Peyer's patch (tissue), 4 donors: ENCODE results near the gene THAP11.

Experiments used
- POLR2A ChIP-seq, 2 donors: fragments of 450-650 bp; IDR thresholded peaks; one replicate each; pipeline ENCODE4 v1.5.1; 2017; ENCODE audit warnings: antibody characterized with exemption in 2 of 2, mild to moderate bottlenecking in 2 of 2, moderate library complexity in 2 of 2
- TF ChIP-seq, protein P1 (sequence below), 6 experiments: fragments of 450-650 bp in 4 of 6; fragments of 200-600 bp in 2 of 6; sonication (generic) in 1 of 6; IDR thresholded peaks; one replicate each; pipeline ENCODE4 v1.5.1; 2017 to 2019; ENCODE audit warnings: antibody characterized with exemption in 6 of 6, mild to moderate bottlenecking in 3 of 6, moderate library complexity in 1 of 6

DNA sequence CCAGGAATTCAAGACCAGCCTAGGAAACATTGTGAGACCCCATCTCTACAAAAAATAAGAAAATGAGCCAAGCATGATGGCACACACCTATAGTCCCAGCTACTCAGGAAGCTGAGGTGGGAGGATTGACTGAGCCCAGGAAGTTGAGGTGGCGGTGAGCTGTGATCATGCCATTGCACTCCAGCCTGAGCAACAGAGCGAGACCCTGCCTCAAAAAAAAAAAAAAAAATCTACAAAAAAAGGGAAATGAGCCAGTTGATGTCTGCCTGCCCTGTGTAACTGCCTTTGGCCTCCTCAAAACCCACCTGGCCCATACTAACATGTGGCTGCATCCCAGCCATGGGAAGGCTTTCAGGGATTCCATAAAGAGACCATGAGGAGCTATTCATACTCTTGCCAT is 40.2 kb upstream of the THAP11 start:
- TF ChIP-seq, protein P1, sequence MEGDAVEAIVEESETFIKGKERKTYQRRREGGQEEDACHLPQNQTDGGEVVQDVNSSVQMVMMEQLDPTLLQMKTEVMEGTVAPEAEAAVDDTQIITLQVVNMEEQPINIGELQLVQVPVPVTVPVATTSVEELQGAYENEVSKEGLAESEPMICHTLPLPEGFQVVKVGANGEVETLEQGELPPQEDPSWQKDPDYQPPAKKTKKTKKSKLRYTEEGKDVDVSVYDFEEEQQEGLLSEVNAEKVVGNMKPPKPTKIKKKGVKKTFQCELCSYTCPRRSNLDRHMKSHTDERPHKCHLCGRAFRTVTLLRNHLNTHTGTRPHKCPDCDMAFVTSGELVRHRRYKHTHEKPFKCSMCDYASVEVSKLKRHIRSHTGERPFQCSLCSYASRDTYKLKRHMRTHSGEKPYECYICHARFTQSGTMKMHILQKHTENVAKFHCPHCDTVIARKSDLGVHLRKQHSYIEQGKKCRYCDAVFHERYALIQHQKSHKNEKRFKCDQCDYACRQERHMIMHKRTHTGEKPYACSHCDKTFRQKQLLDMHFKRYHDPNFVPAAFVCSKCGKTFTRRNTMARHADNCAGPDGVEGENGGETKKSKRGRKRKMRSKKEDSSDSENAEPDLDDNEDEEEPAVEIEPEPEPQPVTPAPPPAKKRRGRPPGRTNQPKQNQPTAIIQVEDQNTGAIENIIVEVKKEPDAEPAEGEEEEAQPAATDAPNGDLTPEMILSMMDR (IDR thresholded peaks at IDR 0.05) = no peak
- no peak for TF ChIP-seq POLR2A (IDR thresholded peaks at IDR 0.05)
